Heart left ventricle (tissue), 16 donors: ENCODE data around the gene NEMP2. TPM values are rescaled to one million over a fixed set of nuclear protein-coding genes. Genes with fewer than 3 reads are reported as not detected.

Source experiments
- ATAC-seq, 4 donors: fragments of 200-7000 bp; cut with Tn5 transposase; one replicate each; pipeline ENCODE4 v1.9.1; 2020 to 2022; ENCODE audit warnings: moderate library complexity in 4 of 4, mild to moderate bottlenecking in 3 of 4, moderate number of reproducible peaks in 1 of 4
- DNase-seq, 5 donors: peaks; one replicate each; pipeline ENCODE4 v3.0.0-alpha.2; 2020
- H3K27ac ChIP-seq, 12 donors: fragments of 200-600 bp; sonication (generic) in 4 of 12; one replicate each; pipeline versions ENCODE4 v1.5.0 to v1.8.0; 2016 to 2022; ENCODE audit warnings: mild to moderate bottlenecking in 2 of 12
- H3K27me3 ChIP-seq, 9 donors: fragments of 200-600 bp; sonication (generic) in 2 of 9; one replicate each; pipeline versions ENCODE4 v1.5.1 to v1.8.0; 2016 to 2022; ENCODE audit warnings: mild to moderate bottlenecking in 3 of 9
- H3K36me3 ChIP-seq, 9 donors: fragments of 200-600 bp; sonication (generic) in 2 of 9; one replicate each; pipeline versions ENCODE4 v1.5.0 to v1.8.0; 2018 to 2022; ENCODE audit warnings: mild to moderate bottlenecking in 2 of 9
- H3K4me1 ChIP-seq, 12 donors: fragments of 200-600 bp; sonication (generic) in 4 of 12; one replicate each; pipeline versions ENCODE4 v1.5.0 to v1.8.0; 2016 to 2022; ENCODE audit warnings: mild to moderate bottlenecking in 3 of 12
- H3K4me3 ChIP-seq, 12 donors: fragments of 200-600 bp; sonication (generic) in 4 of 12; one replicate each; pipeline versions ENCODE4 v1.5.0 to v1.8.0; 2017 to 2022; ENCODE audit warnings: mild to moderate bottlenecking in 9 of 12, moderate library complexity in 4 of 12
- H3K9me3 ChIP-seq, 12 donors: fragments of 200-600 bp; sonication (generic) in 4 of 12; one replicate each; pipeline versions ENCODE4 v1.5.0 to v1.8.0; 2016 to 2022; ENCODE audit warnings: mild to moderate bottlenecking in 1 of 12
- CTCF ChIP-seq, 12 donors: fragments of 200-600 bp; sonication (generic) in 4 of 12; IDR thresholded peaks; one replicate each; pipeline versions ENCODE4 v1.5.0 to v1.8.0; 2018 to 2022; ENCODE audit warnings: antibody characterized with exemption in 12 of 12, mild to moderate bottlenecking in 5 of 12
- POLR2A ChIP-seq, 2 donors: fragments of 450-650 bp; IDR thresholded peaks; one replicate each; pipeline ENCODE4 v1.6.1; 2017; ENCODE audit warnings: antibody characterized with exemption in 2 of 2, mild to moderate bottlenecking in 2 of 2, moderate library complexity in 2 of 2
- WGBS, 4 donors: extraction: QIAGEN DNeasy Blood & Tissue Kit in 2 of 4; methylation state at CpG; one replicate each; pipeline versions ENCODE4 v1.1.5 to v1.1.7; 2013 to 2018; 5-methylcytosine and 5-hydroxymethylcytosine counted together
- intact Hi-C, 10 donors: fragments of 100-400 bp; cut with DNase I; formaldehyde crosslinking; loops; one replicate each; pipeline versions ENCODE4 v1.11.1 to v1.14.2; 2022
- polyA plus RNA-seq, 2 donors: library from polyadenylated mRNA; stranded (reverse); fragments of 200-250 nt; gene quantifications; one replicate each; pipeline ENCODE4 v1.2.3, GENCODE V29; 2013
- total RNA-seq, 9 donors: library from RNA; depleted of rRNA in 2 of 9; stranded (reverse); fragments of >200 nt in 2 of 9; fragmentation: NEBNext Ultra II Directional in 3 of 9; extraction: Animal tissue kit (Norgen Biotek cat#: 25700) in 3 of 9; gene quantifications; one replicate each; pipeline versions ENCODE4 v1.1.0 to v1.2.4, GENCODE V29; 2016 to 2023
- donor health status: ischemic (EF 13 %, LVEDD 7.1; RV severe dilation, severe dysfunction).
- donor health status: healthy with polysubstance abuse.
- donor health status: DM: no; HTN: yes; CAD: no.
- donor health status: DM: no; HTN: no; CAD: no.
- donor health status: ischemic (EF 25% LVEDD 6.9; RV normal size, moderate dysfunction).
- donor health status: ischemic (EF 25% LVEDD 5.7; RV mildly dilated, moderate dysfunction).
- donor health status: healthy.
- donor health status: DM: yes; HTN: yes; CAD: no.
- donor health status: ischemic (EF 35%, LVEDD 5.7; RV mildly dilated, moderate dysfunction).
- donor health status: nonischemic (EF 11% LVEDD 7.7; RV severe dilation, severe dysfunction).
- donor health status: DM: yes; HTN: yes; CAD: no.
- donor health status: PGD.
- donor health status: ischemic (EF 29% LVEDD 5.4; RV normal size, mild dysfunction).
- donor health status: nonischemic (EF 23%, LVEDD 6.1; RV moderate dilation, normal function).

Gene NEMP2
- total and polyA plus RNA-seq, 11 donors: 0.42 to 4.6 (median 2.2) TPM

GRCh38 chr2:190493095-190493494 lies 41.4 kb downstream of the NEMP2 start:
- 65 to 94% (median 86%) methylated on average over 2 of the region's 2 CpGs for WGBS, 4 donors
- H3K27ac ChIP-seq: no peak overlapping the region
- H3K36me3 ChIP-seq: peaks cover 0 to 53% (median 40%) of the 10 kb centered on the region in 9 donors
- intact Hi-C loops: no loop called here
- H3K9me3 ChIP-seq: peaks cover 0 to 13% (median 0%) of the 10 kb centered on the region in 12 donors
- TF ChIP-seq CTCF (IDR thresholded peaks at IDR 0.05): no peak
- TF ChIP-seq POLR2A (IDR thresholded peaks at IDR 0.05): no peak
- no peaks in the 10 kb centered on the region for H3K27me3 ChIP-seq
- DNase-seq: no peak
- no peak for ATAC-seq
- no peak overlapping the region for H3K4me3 ChIP-seq
- H3K4me1 ChIP-seq: no peaks in the 10 kb centered on the region

DNA sequence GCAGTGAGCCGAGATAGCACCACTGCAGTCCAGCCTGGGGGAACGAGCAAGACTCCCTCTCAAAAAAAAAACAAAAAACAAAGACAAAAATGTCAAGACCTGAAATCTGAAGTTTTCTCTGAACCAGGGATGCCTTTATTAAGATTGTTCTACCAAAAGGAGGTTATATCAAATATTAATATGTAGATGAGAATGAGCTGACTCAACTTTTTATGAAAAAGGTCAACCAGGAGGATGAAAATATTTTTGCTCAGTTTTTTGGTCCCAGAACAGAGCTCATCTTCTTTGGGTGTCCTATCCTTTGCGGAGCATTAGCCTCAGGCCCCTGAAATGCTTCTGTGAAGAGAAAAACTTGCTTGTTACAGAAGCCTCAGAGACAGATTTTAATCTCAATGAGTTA lies 44.0 kb downstream of the NEMP2 start:
- no peak for TF ChIP-seq POLR2A (IDR thresholded peaks at IDR 0.05)
- intact Hi-C loops: no loop called here
- Histone ChIP-seq H3K27me3 (no peaks in the 10 kb centered on the region), H3K4me1 (peaks cover 0 to 14% (median 9%) of the 10 kb centered on the region in 12 donors), H3K9me3 (peaks cover 0 to 13% (median 0%) of the 10 kb centered on the region in 12 donors), H3K4me3 (no peak overlapping the region), H3K36me3 (peaks cover 0 to 47% (median 28%) of the 10 kb centered on the region in 9 donors), H3K27ac (no peak overlapping the region)
- WGBS, 4 donors: 79 to 99% (median 94%) methylated on average over 3 of the region's 3 CpGs
- ATAC-seq: no peak
- no peak for DNase-seq

DNA sequence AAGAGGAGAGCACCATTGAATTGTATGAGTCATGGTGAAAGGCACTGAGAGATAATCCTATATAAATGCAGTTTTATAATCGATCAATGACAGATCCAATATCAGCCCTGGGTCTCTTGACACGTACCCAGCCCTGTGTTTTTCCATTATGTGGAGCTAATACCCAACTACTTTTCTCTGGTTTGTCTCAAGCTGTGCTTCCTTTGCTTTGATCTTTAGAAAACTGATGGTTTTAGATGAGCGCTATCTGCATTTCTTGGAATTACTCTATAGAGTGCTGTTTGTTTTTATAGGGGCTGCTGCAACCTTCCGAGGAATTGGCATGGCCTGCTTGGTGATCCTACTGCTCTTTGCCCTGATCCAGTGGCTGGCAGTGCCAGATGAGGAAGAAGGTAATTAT lies 45.0 kb downstream of the NEMP2 start:
- ATAC-seq: no peak
- no peak for DNase-seq
- H3K4me3 ChIP-seq: no peak overlapping the region
- peaks cover 0 to 47% (median 28%) of the 10 kb centered on the region in 9 donors for H3K36me3 ChIP-seq
- WGBS, 4 donors: 92 to 96% (median 95%) methylated on average over 4 of the region's 4 CpGs
- H3K27me3 ChIP-seq: no peaks in the 10 kb centered on the region
- intact Hi-C loops: loop anchor here in 2 of 10 donors (5.0 kb wide), 1 partner anchor 82 kb away; the partner anchor contains the start of gene MFSD6 (in 2 of the 2)
- H3K4me1 ChIP-seq: peaks cover 0 to 15% (median 9%) of the 10 kb centered on the region in 12 donors
- TF ChIP-seq CTCF (IDR thresholded peaks at IDR 0.05) (no peak), POLR2A (IDR thresholded peaks at IDR 0.05) (no peak)
- no peak overlapping the region for H3K27ac ChIP-seq
- peaks cover 0 to 13% (median 0%) of the 10 kb centered on the region in 12 donors for H3K9me3 ChIP-seq

GRCh38 chr2:190488516-190489233 lies 45.8 kb downstream of the NEMP2 start:
- Histone ChIP-seq H3K4me3 (no peak overlapping the region), H3K9me3 (peaks cover 0 to 13% (median 0%) of the 10 kb centered on the region in 12 donors), H3K27ac (no peak overlapping the region), H3K27me3 (no peaks in the 10 kb centered on the region), H3K4me1 (peaks cover 0 to 15% (median 9%) of the 10 kb centered on the region in 12 donors), H3K36me3 (peaks cover 0 to 47% (median 28%) of the 10 kb centered on the region in 9 donors)
- intact Hi-C loops: loop anchor here in 2 of 10 donors (5.0 kb wide), 1 partner anchor 81 kb away; the partner anchor contains the start of gene MFSD6 (in 2 of the 2)
- no peak for TF ChIP-seq CTCF (IDR thresholded peaks at IDR 0.05)
- no peak for TF ChIP-seq POLR2A (IDR thresholded peaks at IDR 0.05)
- ATAC-seq (no peak), DNase-seq (no peak)
- whole genome bisulfite sequencing, 4 donors: 94 to 98% (median 96%) methylated on average over 6 of the region's 6 CpGs
